COLO668 (cell line): ENCODE results near the gene SLIT3.

Source experiments
- DNase-seq: peaks from one replicate; lab custom pipeline; 2025; ENCODE audit not compliant: unreplicated experiment; lab: John Stamatoyannopoulos, UW

The SLIT3 gene

GRCh38 chr5:169300468-169301385 is at the start of gene SLIT3:
TSS of gene SLIT3 (minus strand) at chr5:169301139. CDS start at chr5:169300709, 430 bp downstream.
- DNase-seq: no peak

DNA sequence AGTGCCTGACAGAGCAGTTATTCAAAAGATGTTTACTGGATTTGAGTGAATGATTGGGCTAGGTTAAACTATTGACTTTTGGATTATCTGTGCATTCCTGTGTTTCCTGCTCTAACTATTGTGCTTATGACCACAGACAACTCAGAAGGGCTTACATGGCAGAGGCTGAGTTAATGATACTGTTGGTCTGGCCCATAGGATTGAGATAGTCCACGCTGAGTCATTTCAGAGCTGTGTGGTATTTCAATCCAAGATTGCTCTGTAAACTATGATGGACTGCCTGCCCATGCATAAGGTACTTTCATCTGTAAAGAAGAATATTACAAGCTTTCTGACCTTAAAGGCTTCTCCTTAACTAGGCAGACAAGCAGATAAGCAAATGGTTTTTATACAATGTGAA is 49.1 kb upstream of the SLIT3 start:
- no peak for DNase-seq

DNA sequence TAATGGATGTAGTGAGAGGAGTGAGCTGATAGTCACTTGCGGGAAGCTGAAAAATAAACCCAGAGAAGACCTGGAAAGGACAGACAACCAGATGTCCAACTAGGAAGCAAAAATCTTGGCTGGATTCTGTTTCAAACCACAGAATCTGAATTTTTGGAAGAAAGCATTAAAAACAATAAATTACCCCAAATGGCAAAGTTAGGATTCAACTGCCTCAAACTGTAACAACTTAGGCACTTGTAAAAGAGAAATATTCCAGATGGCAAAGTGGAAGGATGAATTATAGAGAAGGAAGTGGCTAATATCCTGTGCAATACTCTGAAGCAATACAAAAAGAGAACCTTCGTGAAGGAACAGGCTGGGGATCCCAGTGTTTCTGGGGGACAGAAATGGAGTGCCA is 46.8 kb upstream of the SLIT3 start:
- no peak for DNase-seq

- no peak for DNase-seq
Observed at GRCh38 chr5:169344629-169345028, 43.7 kb upstream of the SLIT3 start.

- no peak for DNase-seq
Observed at GRCh38 chr5:169343766-169344165, 42.8 kb upstream of the SLIT3 start.

- no peak for DNase-seq
Observed at GRCh38 chr5:169341556-169341955, 40.6 kb upstream of the SLIT3 start.

GRCh38 chr5:169339869-169340268 is 38.9 kb upstream of the SLIT3 start:
- no peak for DNase-seq

GRCh38 chr5:169336242-169336641 is 35.3 kb upstream of the SLIT3 start:
- DNase-seq: no peak

DNA sequence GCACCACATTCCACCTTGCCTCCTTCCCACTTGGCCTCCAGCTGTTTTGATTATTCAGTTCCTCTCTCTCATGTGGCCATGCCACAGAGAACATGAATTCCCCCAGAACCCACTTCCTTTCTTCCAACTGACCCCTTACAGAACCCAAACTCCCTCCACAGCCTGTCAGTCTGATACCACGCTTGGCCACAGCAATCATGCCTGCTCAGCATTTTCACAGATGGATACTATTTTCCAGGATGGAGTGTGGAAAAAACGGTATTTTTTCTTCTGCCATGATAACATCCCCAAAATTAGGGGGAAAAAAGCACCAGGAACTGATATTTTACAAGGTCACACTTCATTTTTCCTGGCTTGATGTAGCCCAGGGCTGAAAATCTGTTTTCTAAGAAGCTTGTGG is 34.9 kb upstream of the SLIT3 start:
- no peak for DNase-seq

DNA sequence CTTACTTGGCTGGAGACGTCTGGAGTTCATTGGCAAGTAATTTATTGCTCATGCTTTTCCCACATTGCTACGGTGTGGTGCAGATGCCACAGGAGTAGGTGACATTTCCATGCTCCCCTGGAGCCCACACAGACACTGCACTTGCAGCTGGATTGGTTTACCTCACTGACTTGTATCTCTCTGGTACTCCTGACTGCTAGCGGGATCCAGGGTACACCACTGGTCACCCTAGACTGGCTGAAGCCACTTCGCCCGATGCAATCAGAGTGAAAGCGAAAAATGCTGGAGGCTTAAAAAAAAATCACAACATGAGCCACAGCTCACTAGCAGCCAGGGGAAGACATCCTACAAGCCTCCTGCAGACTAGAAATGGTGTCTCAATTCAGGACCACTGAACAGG is 32.6 kb upstream of the SLIT3 start:
- no peak for DNase-seq

DNA sequence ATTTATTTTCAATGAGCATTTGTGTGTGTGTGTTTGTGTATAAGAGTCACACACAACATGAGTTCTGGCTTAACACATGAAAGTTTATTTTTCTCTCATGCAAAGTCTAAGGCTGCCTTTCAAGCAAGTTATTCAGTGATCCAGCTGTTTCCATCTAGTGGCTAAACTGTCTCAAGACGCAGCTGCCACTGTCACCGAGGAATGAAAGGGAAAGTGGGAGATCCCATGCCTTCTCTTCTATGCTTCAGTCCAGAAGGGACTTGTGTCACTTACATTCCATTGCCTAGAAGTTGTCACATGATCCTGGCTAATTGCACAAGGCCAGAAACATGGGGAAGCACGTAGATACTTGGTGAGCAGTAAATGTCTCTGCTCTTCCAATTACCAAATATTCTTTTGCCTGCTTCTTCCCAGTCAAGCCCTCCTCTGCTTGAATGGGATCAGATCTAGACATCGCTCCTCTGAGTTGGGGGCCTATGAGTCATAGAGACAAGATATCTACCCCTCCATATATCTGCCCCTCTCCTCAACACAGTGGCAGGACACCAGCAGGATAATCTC is 30.4 kb upstream of the SLIT3 start:
- DNase-seq: no peak

DNA sequence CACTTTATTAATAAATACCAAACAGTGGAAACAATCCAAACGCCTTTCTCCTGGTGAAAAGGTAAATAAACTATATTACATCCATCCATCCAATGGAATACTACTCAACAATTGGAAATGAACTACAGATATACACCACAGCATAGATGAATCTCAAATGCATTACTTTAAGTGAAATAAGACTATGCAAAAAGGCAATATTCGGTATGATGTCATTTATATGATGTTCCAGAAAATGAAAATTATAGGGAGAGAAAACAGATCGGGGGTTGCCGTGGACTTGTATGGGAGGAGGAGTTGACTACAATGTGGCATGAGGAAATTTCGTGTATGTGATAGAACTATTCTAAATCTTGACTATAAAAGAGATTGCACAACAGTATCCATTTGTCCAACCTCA is 27.5 kb upstream of the SLIT3 start:
- DNase-seq: no peak

DNA sequence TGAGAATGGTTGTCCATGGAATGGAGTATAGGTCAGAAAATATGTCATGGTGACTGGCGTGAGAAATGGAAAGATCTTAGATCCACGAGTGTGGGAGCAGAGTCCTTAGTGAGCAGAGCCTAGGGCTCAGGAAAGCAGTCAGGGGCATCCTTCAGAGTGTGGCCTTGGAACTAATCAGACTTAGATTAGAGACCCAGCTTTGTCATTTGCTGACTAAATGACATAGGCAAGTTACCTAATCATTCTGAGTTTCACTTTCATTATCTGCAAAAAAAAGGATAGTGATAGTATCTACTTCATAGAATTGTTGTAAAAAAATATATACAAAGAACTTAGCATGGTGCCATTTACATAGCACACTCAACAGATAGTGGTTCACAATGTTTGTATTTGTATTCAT is 24.3 kb upstream of the SLIT3 start:
- no peak for DNase-seq

DNA sequence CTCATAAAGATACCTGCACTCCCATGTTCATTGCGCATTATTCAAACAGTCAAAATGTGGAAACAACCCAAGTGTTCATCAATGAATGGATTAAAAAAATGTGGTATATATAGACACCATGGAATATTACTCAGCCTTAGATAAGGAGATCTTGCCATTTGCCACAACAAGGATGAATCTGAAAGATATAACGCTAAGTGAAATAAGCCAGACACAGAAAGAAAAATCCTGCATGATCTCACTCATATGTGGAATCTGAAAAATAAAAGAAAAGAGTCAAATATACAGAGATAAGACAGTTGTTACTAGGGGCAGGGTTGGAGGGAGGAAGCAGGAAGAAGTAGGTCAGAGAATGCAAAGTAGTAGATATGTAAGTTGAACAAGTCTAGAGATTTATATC is 17.6 kb upstream of the SLIT3 start:
- DNase-seq: no peak

DNA sequence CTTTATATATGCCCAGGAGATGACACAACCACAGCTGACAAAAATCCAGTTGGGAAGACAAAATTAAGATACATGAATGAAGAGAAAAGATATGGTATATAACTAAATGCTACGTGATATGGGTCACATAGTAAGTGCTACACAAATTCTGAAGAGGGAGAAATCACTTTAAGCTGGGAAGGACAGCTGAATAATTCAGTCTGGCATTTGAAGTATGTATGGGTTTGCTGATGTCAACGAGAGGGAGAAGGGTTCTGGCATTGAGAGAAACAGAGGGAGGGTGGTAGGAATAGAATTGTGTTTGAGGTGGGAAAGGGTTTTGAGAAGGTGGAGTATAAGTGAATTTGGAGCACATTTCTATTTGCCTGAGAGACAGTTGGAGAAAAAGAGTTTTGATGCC is 6.7 kb upstream of the SLIT3 start:
- DNase-seq: no peak

GRCh38 chr5:169305366-169305765 is 4.4 kb upstream of the SLIT3 start:
- no peak for DNase-seq

DNA sequence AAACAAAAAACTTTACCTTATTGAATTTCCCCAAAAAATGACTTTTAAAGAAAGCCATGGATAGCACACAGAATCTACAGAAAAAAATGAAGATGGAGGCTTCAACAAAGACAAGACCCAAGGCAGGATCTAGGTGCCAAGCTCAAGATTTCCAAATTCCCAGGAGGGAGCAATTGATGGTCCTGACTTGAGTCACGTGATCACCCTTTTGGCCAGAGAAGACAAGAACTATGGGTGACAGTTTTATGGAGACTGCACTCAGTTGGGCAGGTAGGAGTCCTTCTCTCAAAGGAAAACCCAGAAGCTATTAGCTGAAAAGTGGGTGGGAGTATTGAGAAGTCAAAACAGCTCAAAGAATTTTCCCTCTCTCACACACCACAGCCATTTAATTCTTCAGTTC is 3.2 kb upstream of the SLIT3 start:
- DNase-seq: no peak

DNA sequence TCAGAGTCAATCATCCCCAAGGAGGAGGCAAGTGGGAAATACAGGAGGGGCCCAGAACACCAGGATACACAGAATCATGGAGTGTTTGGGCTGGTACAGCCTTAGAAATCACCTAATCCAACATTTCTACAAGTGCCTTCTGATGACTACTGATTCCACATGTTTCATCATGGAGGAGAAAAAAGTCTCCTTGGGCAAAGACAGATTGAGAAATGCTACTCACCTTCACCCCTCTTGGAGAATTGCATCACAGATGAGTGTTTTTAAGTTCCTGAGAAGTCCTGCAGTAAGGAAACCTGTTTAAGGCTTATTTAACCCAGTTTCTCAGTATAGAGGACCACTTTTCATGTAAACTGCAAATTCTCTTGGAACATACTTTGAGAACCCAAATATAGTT is 2.2 kb upstream of the SLIT3 start:
- no peak for DNase-seq

DNA sequence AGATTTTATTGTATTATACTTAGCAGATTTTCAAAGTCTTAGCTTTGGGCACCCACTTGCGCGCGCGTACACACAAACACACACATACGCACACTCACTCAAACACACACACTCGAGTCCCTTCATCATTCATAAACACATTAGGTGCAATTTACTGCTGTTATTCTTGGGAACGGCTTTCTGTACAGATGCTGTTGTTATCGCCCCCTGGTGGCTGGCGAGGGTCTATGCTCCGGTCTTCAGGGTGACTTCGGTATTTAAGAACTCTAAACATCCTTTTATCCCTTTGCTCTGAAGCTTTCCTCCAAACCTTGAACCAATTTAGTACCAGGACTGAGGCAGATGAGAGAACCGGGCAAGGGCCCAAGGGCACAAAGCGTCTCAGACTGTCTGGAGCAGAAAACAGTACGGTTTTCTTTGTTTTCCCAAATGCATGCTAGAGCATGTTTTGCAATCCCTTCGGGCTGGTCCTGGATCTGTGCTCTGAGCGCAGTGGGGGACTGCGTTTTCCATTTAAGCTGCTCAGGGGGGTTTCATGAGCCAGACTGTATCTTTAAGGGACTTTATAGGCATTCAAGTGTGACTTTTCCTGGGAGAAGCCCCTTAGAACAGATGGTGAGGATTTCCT is 1.7 kb upstream of the SLIT3 start:
- peak; percentile 44 for DNase-seq

DNA sequence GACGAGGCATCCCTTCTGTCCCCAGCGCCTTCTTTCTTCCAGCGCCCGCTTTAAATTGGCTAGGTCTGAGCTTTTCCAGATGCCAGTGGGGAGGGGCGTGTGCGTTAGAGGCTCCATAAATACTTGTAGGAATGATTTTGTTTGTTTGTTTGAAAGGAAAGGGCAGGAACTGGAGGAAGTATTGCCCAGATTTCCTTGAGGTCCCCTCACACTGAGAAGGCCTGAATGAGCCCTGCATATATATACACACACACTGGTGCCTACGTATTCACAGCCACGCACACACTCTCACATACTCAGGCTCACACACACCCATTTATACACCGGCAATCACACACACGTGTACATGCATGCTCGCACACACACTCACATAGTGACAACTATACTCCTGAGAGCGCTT is 1.0 kb upstream of the SLIT3 start:
- DNase-seq: no peak

DNA sequence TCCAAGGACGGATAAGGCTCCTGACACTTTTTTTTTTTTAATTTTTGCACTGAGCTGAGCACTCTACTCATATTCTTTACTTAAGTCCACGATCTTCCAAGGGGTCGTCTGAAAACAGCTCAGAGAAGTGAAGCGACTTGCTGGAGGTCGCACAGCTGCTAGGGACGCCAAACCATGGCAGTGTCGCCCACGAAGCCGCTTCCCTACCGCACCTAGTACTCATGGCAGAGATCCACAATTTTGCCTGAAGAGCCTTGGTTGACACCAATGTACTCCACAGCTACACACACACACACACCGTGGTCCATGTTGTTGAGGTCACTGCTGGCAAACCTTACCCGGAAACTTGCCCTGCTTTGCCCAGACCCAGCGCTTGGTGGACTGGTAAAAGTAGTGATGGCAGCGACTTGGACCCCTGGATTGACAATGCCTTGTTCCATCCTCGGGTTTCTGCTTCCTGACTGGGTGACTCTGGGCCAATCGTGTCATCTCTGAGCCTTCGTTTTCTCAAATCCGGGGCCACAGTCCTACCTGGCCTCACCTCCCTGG is 521 bp upstream of the SLIT3 start:
- no peak for DNase-seq
